GM03348 (cell line): ENCODE results near the gene MRPS2.
"Not testable (repeated sequence)": the region's sequence is repeated elsewhere in the genome, so short reads cannot be mapped to it uniquely, and the experiment has no call there.

Experiments
- DNase-seq: peaks from one replicate; pipeline ENCODE4 v3.0.0; 2012; ENCODE audit warnings: low spot score

Gene MRPS2

GRCh38 chr9:135500525-135501260 is at the start of gene MRPS2:
TSS of gene MRPS2 (plus strand) at chr9:135500682. CDS start at chr9:135500711, 29 bp downstream.
- DNase-seq = peak; percentile 98

GRCh38 chr9:135450956-135451355 is 49.5 kb upstream of the MRPS2 start:
- DNase-seq = no peak

GRCh38 chr9:135451909-135452308 is 48.6 kb upstream of the MRPS2 start:
- not testable (repeated sequence) for DNase-seq

GRCh38 chr9:135454737-135455136 is 45.7 kb upstream of the MRPS2 start:
- no peak for DNase-seq

- no peak for DNase-seq
Observed at GRCh38 chr9:135455401-135456030, 45.0 kb upstream of the MRPS2 start.

- DNase-seq = no peak
Observed at GRCh38 chr9:135456436-135457104, 43.9 kb upstream of the MRPS2 start.

GRCh38 chr9:135458478-135458877 is 42.0 kb upstream of the MRPS2 start:
- not testable (repeated sequence) for DNase-seq

GRCh38 chr9:135461936-135462335 is 38.5 kb upstream of the MRPS2 start:
- DNase-seq = no peak

GRCh38 chr9:135463140-135463539 is 37.3 kb upstream of the MRPS2 start:
- DNase-seq = peak; percentile 78

- DNase-seq = no peak
Observed at GRCh38 chr9:135464181-135464580, 36.3 kb upstream of the MRPS2 start.

- no peak for DNase-seq
Observed at GRCh38 chr9:135468854-135469521, 31.5 kb upstream of the MRPS2 start.

- DNase-seq = no peak
Observed at GRCh38 chr9:135471791-135472640, 28.5 kb upstream of the MRPS2 start.

- DNase-seq = no peak
Observed at GRCh38 chr9:135473972-135474543, 26.4 kb upstream of the MRPS2 start.

GRCh38 chr9:135474915-135475314 is 25.6 kb upstream of the MRPS2 start:
- DNase-seq = no peak

GRCh38 chr9:135476561-135477355 is 23.7 kb upstream of the MRPS2 start:
- DNase-seq = peak; percentile 71

- DNase-seq = no peak
Observed at GRCh38 chr9:135478191-135478590, 22.3 kb upstream of the MRPS2 start.

GRCh38 chr9:135478829-135479468 is 21.5 kb upstream of the MRPS2 start:
- peak; percentile 62 for DNase-seq

GRCh38 chr9:135479469-135480052 is 20.9 kb upstream of the MRPS2 start, which contains the start of gene PPP1R26:
TSS of gene PPP1R26 (plus strand) at chr9:135479782. CDS start at chr9:135484511, 4,729 bp downstream.
- DNase-seq = peak; percentile 71
